GM18519 (cell line): ENCODE measurements around the gene ZNF749.
A peak's percentile ranks its signal among the peaks of the same experiment; 100 is the strongest.
"Not testable (repeated sequence)": the region's sequence is repeated elsewhere in the genome, so short reads cannot be mapped to it uniquely, and the experiment has no call there.

Source experiments
- ATAC-seq: cut with Tn5 transposase; IDR thresholded peaks from one replicate; pipeline ENCODE4 v1.9.1; 2021; ENCODE audit warnings: mild to moderate bottlenecking, moderate library complexity; ENCODE audit not compliant: unreplicated experiment, low FRiP score

Gene ZNF749

DNA sequence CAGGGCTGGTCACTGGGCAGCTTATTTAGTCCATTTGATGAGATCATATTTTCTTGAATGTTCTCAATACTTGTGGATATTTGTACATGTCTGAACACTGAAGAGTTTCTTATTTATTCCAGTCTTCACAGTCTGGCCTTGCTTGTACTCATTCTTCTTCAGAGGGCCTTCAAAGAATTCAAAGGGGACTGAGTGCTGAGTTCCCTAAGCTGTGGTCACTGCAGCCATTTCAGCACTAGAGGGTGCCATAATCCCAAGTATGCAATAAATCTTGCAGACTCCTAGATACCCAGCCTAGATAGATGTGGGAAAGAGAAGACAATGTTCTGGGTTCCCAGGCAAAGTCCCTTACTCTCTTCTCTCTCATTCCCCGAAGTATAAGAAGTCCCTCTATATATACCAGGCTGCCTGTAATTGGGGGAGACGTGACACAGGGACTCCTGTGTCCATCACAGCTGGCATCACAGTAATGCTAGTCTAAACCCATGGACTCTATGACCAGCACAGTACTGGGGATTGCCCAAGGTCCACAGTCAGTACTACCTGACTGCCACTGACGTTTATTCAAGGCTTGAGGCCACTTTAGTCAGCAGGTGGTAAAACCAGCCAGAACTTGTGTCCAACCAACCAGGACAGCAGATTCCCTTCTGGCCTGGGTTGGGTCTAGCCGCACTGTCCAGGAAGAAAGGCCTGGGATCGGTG, 30.7 kb downstream of the ZNF749 start:
- no peak for ATAC-seq

GRCh38 chr19:57466489-57466888, 31.4 kb downstream of the ZNF749 start:
- ATAC-seq: no peak

DNA sequence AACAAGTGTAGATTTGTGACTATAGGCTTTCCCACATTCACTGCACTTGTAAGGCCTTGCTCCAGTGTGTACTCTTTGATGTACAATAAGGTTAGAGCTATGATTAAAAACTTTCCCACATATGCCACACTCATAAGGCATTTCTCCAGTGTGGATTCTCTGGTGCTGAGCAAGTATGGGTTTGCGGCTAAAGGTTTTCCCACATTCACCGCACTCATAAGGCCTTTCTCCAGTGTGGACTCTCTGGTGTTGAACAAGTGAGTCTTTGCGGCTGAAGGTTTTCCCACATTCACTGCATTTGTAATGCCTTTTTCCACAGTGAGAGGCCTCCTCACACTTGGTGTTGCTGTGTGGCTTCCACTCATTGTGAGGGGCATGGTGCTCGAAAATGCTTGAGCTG, 38.5 kb downstream of the ZNF749 start:
- no peak for ATAC-seq

DNA sequence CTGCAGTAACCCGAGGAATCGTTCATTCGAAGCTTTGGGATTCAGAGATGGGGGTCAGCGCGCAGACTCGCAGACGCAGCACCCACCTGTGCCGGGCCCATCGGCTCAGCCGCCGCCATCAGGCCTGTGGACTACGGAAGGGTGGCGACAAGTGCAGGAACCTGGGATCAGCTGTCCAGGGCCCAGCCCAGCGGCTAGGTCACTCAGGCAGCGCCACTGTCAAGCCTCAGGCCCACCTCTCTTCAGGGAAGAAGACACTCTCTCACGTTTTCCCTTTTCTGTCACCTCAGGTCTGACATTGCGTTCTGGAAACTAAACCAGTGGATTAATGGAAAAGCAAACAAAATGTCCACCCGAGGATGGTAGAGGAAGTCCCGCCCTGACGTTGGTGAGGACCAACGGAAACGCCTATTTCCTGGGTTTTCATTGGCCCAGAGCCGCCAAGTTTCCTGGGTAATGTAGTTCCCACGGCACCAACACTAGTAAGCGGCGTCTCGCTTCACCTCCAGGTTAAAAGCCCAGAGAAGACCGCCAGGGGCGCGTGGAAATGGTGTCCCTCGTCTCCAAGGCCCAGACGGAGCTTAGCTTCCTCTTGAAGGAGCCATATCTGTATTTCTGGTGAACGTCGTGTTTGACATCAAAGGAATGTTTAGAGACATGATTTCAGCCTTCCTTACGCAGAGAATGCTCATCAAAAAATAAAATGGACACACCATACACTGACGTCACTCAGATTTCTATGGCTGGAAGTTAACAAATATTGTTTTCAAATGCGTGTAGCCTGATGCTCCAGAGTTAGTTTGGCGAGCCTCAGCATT, 42.3 kb downstream of the ZNF749 start, which contains the start of gene ZNF772:
ZNF772 (minus strand) TSS at position 376 of the 818 bp plus-strand sequence; CDS start at position 119, 257 bp downstream.
- peak; percentile 83 for ATAC-seq

GRCh38 chr19:57487477-57488298, 52.6 kb downstream of the ZNF749 start, which contains the start of gene ZNF419:
TSS of gene ZNF419 (plus strand) at chr19:57487750. CDS start at chr19:57487951, 201 bp downstream.
- peak; percentile 90 for ATAC-seq

- ATAC-seq: not testable (repeated sequence)
Observed at GRCh38 chr19:57488299-57488644, 53.1 kb downstream of the ZNF749 start.
